HepG2 (cell line): ENCODE measurements around the gene ZIC4. TPM values are rescaled to one million over a fixed set of nuclear protein-coding genes. Genes with fewer than 3 reads are reported as not detected.

Experiments
- ATAC-seq: fragments of 200-7000 bp; cut with Tn5 transposase; 3 replicates; pipeline ENCODE4 v1.9.1; 2020; ENCODE audit warnings: mild to moderate bottlenecking, moderate library complexity
- BruUV-seq: library from RNA; stranded (reverse); fragments of 400-500 nt; replicated peaks from 2 replicates; lab custom pipeline; 2021; lab: Mats Ljungman, UMichigan
- CTCF ChIA-PET: fragments of 300-600 bp; formaldehyde crosslinking; extraction: SDS; loops from one replicate; lab custom pipeline; 2021; ENCODE audit warnings: low total read pairs, inconsistent platforms, low intra/inter-chr PET ratio; lab: Yijun Ruan, JAX
- POLR2A ChIA-PET: fragments of 350-600 bp; sonication (Branson Sonifier 250); formaldehyde crosslinking; loops from one replicate; lab custom pipeline; 2020; ENCODE audit warnings: antibody characterized with exemption, inconsistent platforms; lab: Yijun Ruan, JAX
- DNase-seq: peaks from one replicate; pipeline ENCODE4 v3.0.0-alpha.2; 2015; ENCODE audit warnings: low spot score
- FAIRE-seq: peaks from 3 replicates; lab custom pipeline; 2011; peaks lifted over from hg19 to GRCh38; lab: Jason Lieb, UNC
- H2AFZ ChIP-seq: one replicate; pipeline ENCODE4 v1.6.1; 2011; ENCODE audit warnings: low read length, inconsistent platforms
- H3K27ac ChIP-seq: fragments of 300-600 bp; 3 replicates; pipeline ENCODE4 v1.8.0; 2011; ENCODE audit warnings: mixed run types, mild to moderate bottlenecking, mixed read lengths, low read length, inconsistent platforms; ENCODE audit not compliant: insufficient read depth; ENCODE audit errors: extremely low read length
- H3K27me3 ChIP-seq, 2 experiments: fragments of 200-600 bp in 1 of 2; 2 replicates in 1 of 2; 3 replicates in 1 of 2; pipeline versions ENCODE4 v1.6.0 to v1.8.0; 2011; ENCODE audit warnings: low read length in 2 of 2, mild to moderate bottlenecking in 2 of 2, moderate library complexity in 2 of 2, inconsistent platforms in 1 of 2; ENCODE audit not compliant: insufficient read depth in 2 of 2, control insufficient read depth in 1 of 2
- H3K36me3 ChIP-seq, 2 experiments: fragments of 200-600 bp in 1 of 2; replicated peaks in 1 of 2; 2 replicates in 1 of 2; 3 replicates in 1 of 2; pipeline versions ENCODE4 v1.5.1 to v1.8.0; 2011; ENCODE audit warnings: low read length in 2 of 2, inconsistent platforms in 1 of 2; ENCODE audit not compliant: insufficient read depth in 2 of 2, control insufficient read depth in 1 of 2
- H3K4me1 ChIP-seq: 2 replicates; pipeline ENCODE4 v1.5.1; 2012; ENCODE audit warnings: low read length, inconsistent platforms; ENCODE audit not compliant: insufficient read depth
- H3K4me2 ChIP-seq: 2 replicates; pipeline ENCODE4 v1.6.0; 2011; ENCODE audit warnings: low read depth, low read length, inconsistent platforms
- H3K4me3 ChIP-seq, 3 experiments: fragments of 200-600 bp in 1 of 3; sonication (generic), shearing (Covaris generic) in 1 of 3; replicated peaks in 1 of 3; 2 replicates each; pipeline ENCODE4 v1.5.1; 2011 to 2016; ENCODE audit warnings: low read length in 3 of 3, inconsistent platforms in 2 of 3, low read depth in 2 of 3, mild to moderate bottlenecking in 2 of 3, control low read depth in 1 of 3, mixed read lengths in 1 of 3; ENCODE audit not compliant: insufficient read depth in 1 of 3
- H3K79me2 ChIP-seq: one replicate; pipeline ENCODE4 v1.6.1; 2011; ENCODE audit warnings: low read length, inconsistent platforms; ENCODE audit not compliant: insufficient read depth
- H3K9ac ChIP-seq: 2 replicates; pipeline ENCODE4 v1.6.0; 2011; ENCODE audit warnings: mild to moderate bottlenecking, low read depth, low read length, inconsistent platforms; ENCODE audit not compliant: insufficient read depth
- H3K9me3 ChIP-seq: 2 replicates; pipeline ENCODE4 v1.5.1; 2012; ENCODE audit warnings: mild to moderate bottlenecking, low read length
- H4K20me1 ChIP-seq: 2 replicates; pipeline ENCODE4 v1.6.0; 2011; ENCODE audit warnings: inconsistent platforms, mild to moderate bottlenecking, low read length, moderate library complexity; ENCODE audit not compliant: insufficient read depth
- CERS6 ChIP-seq: sonication (generic); formaldehyde crosslinking; IDR thresholded peaks from 2 replicates; pipeline ENCODE4 v1.5.0; 2020; ENCODE audit warnings: missing genetic modification reagents
- ELF4 ChIP-seq: sonication (generic); formaldehyde crosslinking; IDR thresholded peaks from 2 replicates; pipeline ENCODE4 v1.5.0; 2020; ENCODE audit warnings: missing genetic modification reagents, mild to moderate bottlenecking, moderate library complexity, borderline replicate concordance
- HMG20A ChIP-seq: IDR thresholded peaks from 2 replicates; pipeline ENCODE4 v1.6.1; 2016; ENCODE audit warnings: borderline replicate concordance
- STAG1 ChIP-seq: sonication (generic); formaldehyde crosslinking; IDR thresholded peaks from 2 replicates; pipeline ENCODE4 v1.4.0; 2020; ENCODE audit warnings: missing genetic modification reagents
- U2AF2 ChIP-seq: fragments of 200-400 bp; formaldehyde crosslinking; IDR thresholded peaks from 2 replicates; pipeline ENCODE4 v1.6.1; 2017; ENCODE audit warnings: low read depth, mild to moderate bottlenecking, low read length
- ZEB1 ChIP-seq: IDR thresholded peaks from 2 replicates; pipeline ENCODE4 v1.6.1; 2012; ENCODE audit warnings: mild to moderate bottlenecking, low read depth, inconsistent platforms; ENCODE audit not compliant: insufficient replicate concordance
- ZFP90 ChIP-seq: sonication (generic); formaldehyde crosslinking; IDR thresholded peaks from 2 replicates; pipeline ENCODE4 v1.8.0; 2022; ENCODE audit warnings: missing genetic modification reagents, mild to moderate bottlenecking, inconsistent platforms, borderline replicate concordance
- ZFX ChIP-seq: sonication (generic); formaldehyde crosslinking; IDR thresholded peaks from 2 replicates; pipeline ENCODE4 v1.4.0; 2020; ENCODE audit warnings: mild to moderate bottlenecking, low read depth, missing genetic modification reagents, moderate library complexity
- ZNF232 ChIP-seq: sonication (generic); formaldehyde crosslinking; IDR thresholded peaks from 2 replicates; pipeline ENCODE4 v1.4.0; 2020; ENCODE audit warnings: missing genetic modification reagents, borderline replicate concordance
- ZNF749 ChIP-seq: sonication (generic); formaldehyde crosslinking; IDR thresholded peaks from 2 replicates; pipeline ENCODE4 v1.8.0; 2022; ENCODE audit warnings: mild to moderate bottlenecking, missing genetic modification reagents, moderate library complexity, borderline replicate concordance
- ZNF850 ChIP-seq: sonication (generic); formaldehyde crosslinking; conservative IDR thresholded peaks from 2 replicates; pipeline ENCODE4 v1.9.0; 2021; ENCODE audit warnings: mild to moderate bottlenecking, missing genetic modification reagents
- WGBS: methylation state at CpG from one replicate; pipeline ENCODE4 v1.1.6; 2017; ENCODE audit warnings: low lambda C conversion rate; 5-methylcytosine and 5-hydroxymethylcytosine counted together
- in situ Hi-C: cut with HindIII; loops from 2 replicates; pipeline ENCODE4 v1.10.0; 2017; ENCODE audit warnings: low pct_unique_long_range_greater_than_20kb; ENCODE audit not compliant: extremely low pct_ligation_motif_present
- intact Hi-C: fragments of 100-400 bp; cut with micrococcal nuclease; formaldehyde crosslinking; loops from one replicate; pipeline ENCODE4 v1.10.0; 2022; ENCODE audit not compliant: unreplicated experiment
- polyA plus RNA-seq, 8 experiments: library from polyadenylated mRNA; depleted of rRNA in 3 of 8; stranded (reverse) in 7 of 8; unstranded in 1 of 8; fragments of >200 nt; fragmentation: Illumina TruSeq in 4 of 8; extraction: Trizol in 4 of 8; gene quantifications; 2 replicates each; pipeline versions ENCODE4 v1.2.1 to v1.2.3, GENCODE V29; 2011 to 2016; ENCODE audit warnings: low read depth in 4 of 8, missing spikeins in 1 of 8, mixed read lengths in 1 of 8; ENCODE audit not compliant: insufficient read depth in 1 of 8
- total RNA-seq, 5 experiments: library from RNA; depleted of rRNA; stranded (reverse); fragments of >200 nt; fragmentation: Illumina TruSeq; extraction: Trizol; gene quantifications; 2 replicates each; pipeline ENCODE4 v1.2.3, GENCODE V29; 2016; ENCODE audit warnings: low read depth in 1 of 5

The ZIC4 gene
- total and polyA plus RNA-seq, 2 of the 13 experiments (the other 11 are each of a cell fraction or from before 2014, with no cell fraction given) = not detected

- Histone ChIP-seq H2AFZ (no peak overlapping the region), H4K20me1 (no peaks in the 10 kb centered on the region), H3K4me3 (no peak overlapping the region), H3K4me1 (no peaks in the 10 kb centered on the region), H3K4me2 (no peak overlapping the region)
- CTCF ChIA-PET = no interaction called here
- no peak for TF ChIP-seq ZEB1
- 0 out of 2 replicates have a peak, but pooled peaks have one; percentile 10 for TF ChIP-seq STAG1 (CRISPR knock-in tag)
- TF ChIP-seq, all 625 proteins: peak for 1
- Histone ChIP-seq H3K27ac (no peak overlapping the region), H3K9me3 (no peaks in the 10 kb centered on the region), H3K36me3 (no peaks in the 10 kb centered on the region), H3K79me2 (no peaks in the 10 kb centered on the region), H3K9ac (no peak overlapping the region), H3K27me3 (peaks cover 0 to 30% of the 10 kb centered on the region in 2 experiments; a peak in 3 of 5 replicates)
- intact Hi-C loops = no loop called here
- WGBS = 20% methylated on average over 2 of the region's 2 CpGs
- BruUV-seq = no TSS peak
- FAIRE-seq (no peak), ATAC-seq (no peak), DNase-seq (no peak)
- POLR2A ChIA-PET = no interaction called here
- in situ Hi-C loops = no loop called here
These were observed 9.5 kb upstream of the ZIC4 start for GRCh38 chr3:147415874-147416273.

- CTCF ChIA-PET = no interaction called here
- no peak for ATAC-seq
- Histone ChIP-seq H3K9me3 (no peaks in the 10 kb centered on the region), H3K9ac (no peak overlapping the region), H3K79me2 (no peaks in the 10 kb centered on the region), H3K4me1 (no peaks in the 10 kb centered on the region), H2AFZ (no peak overlapping the region), H3K27me3 (peaks cover 0 to 26% of the 10 kb centered on the region in 2 experiments; a peak in 3 of 5 replicates), H4K20me1 (no peaks in the 10 kb centered on the region), H3K27ac (no peak overlapping the region), H3K36me3 (no peaks in the 10 kb centered on the region), H3K4me2 (no peak overlapping the region), H3K4me3 (no peak overlapping the region)
- 36% methylated on average over 6 of the region's 6 CpGs for WGBS
- DNase-seq = no peak
- TF ChIP-seq U2AF2 (no peak), CERS6 (no peak), ZFX (CRISPR knock-in tag) (no peak), ELF4 (CRISPR knock-in tag) (no peak), ZNF232 (no peak), ZNF850 (CRISPR knock-in tag) (no peak), ZNF749 (CRISPR knock-in tag) (no peak), ZFP90 (CRISPR knock-in tag) (no peak), HMG20A (CRISPR knock-in tag) (no peak)
- intact Hi-C loops = no loop called here
- no TSS peak for BruUV-seq
- in situ Hi-C loops = no loop called here
- POLR2A ChIA-PET = no interaction called here
- FAIRE-seq = no peak
These were observed 8.9 kb upstream of the ZIC4 start for GRCh38 chr3:147415286-147415685.
